ENCODE measurements around the gene RNF14.

RNF14 gene

GRCh38 chr5:141986072-141986471 lies 17.2 kb downstream of the RNF14 start:
- no peak for TF ChIP-seq CTCF (IDR thresholded peaks at IDR 0.05; ENCODE audit: low read depth, low read length)
- H3K27ac ChIP-seq, result no peak overlapping the region
- no peak for DNase-seq
- H3K27me3 ChIP-seq (ENCODE audit: insufficient read depth, low read depth, severe bottlenecking), result no peaks in the 10 kb centered on the region
- no peak overlapping the region for H3K4me3 ChIP-seq (ENCODE audit: low read depth, low read length)
- H3K36me3 ChIP-seq, result peaks cover 51% of the 10 kb centered on the region
- H3K9me3 ChIP-seq (ENCODE audit: severe bottlenecking), result no peaks in the 10 kb centered on the region

GRCh38 chr5:141989720-141990119 lies 20.8 kb downstream of the RNF14 start:
- DNase-seq, result no peak
- TF ChIP-seq CTCF (IDR thresholded peaks at IDR 0.05; ENCODE audit: low read depth, low read length), result no peak
- Histone ChIP-seq H3K9me3 (ENCODE audit: severe bottlenecking) (no peaks in the 10 kb centered on the region), H3K4me3 (ENCODE audit: low read depth, low read length) (no peak overlapping the region), H3K27me3 (ENCODE audit: insufficient read depth, low read depth, severe bottlenecking) (no peaks in the 10 kb centered on the region), H3K27ac (no peak overlapping the region), H3K36me3 (peaks cover 40% of the 10 kb centered on the region)

- Histone ChIP-seq H3K27me3 (ENCODE audit: insufficient read depth, low read depth, severe bottlenecking) (no peaks in the 10 kb centered on the region), H3K36me3 (peaks cover 18% of the 10 kb centered on the region), H3K27ac (no peak overlapping the region), H3K4me3 (ENCODE audit: low read depth, low read length) (no peak overlapping the region), H3K9me3 (ENCODE audit: severe bottlenecking) (no peaks in the 10 kb centered on the region)
- peak; percentile 64 for DNase-seq
- TF ChIP-seq CTCF (IDR thresholded peaks at IDR 0.05; ENCODE audit: low read depth, low read length), result peak; percentile 41; the same call in 1 of the 2 replicates
Observed at GRCh38 chr5:141992349-141992963, 23.6 kb downstream of the RNF14 start.

- H3K9me3 ChIP-seq (ENCODE audit: severe bottlenecking), result no peaks in the 10 kb centered on the region
- no peak for DNase-seq
- TF ChIP-seq CTCF (IDR thresholded peaks at IDR 0.05; ENCODE audit: low read depth, low read length), result no peak
- H3K27me3 ChIP-seq (ENCODE audit: insufficient read depth, low read depth, severe bottlenecking), result no peaks in the 10 kb centered on the region
- no peak overlapping the region for H3K4me3 ChIP-seq (ENCODE audit: low read depth, low read length)
- no peak overlapping the region for H3K27ac ChIP-seq
- peaks cover 22% of the 10 kb centered on the region for H3K36me3 ChIP-seq
Observed at GRCh38 chr5:141994511-141995136, 25.7 kb downstream of the RNF14 start.

- no peaks in the 10 kb centered on the region for H3K9me3 ChIP-seq (ENCODE audit: severe bottlenecking)
- H3K27me3 ChIP-seq (ENCODE audit: insufficient read depth, low read depth, severe bottlenecking), result no peaks in the 10 kb centered on the region
- H3K36me3 ChIP-seq, result peaks cover 26% of the 10 kb centered on the region
- H3K27ac ChIP-seq, result no peak overlapping the region
- DNase-seq, result no peak
- TF ChIP-seq CTCF (IDR thresholded peaks at IDR 0.05; ENCODE audit: low read depth, low read length), result no peak
- H3K4me3 ChIP-seq (ENCODE audit: low read depth, low read length), result no peak overlapping the region
Observed at GRCh38 chr5:141995656-141996055, 26.8 kb downstream of the RNF14 start.

All from WERI-Rb-1 (cell line).